Effector CD8-positive, alpha-beta T cell (primary cell): ENCODE data around the gene SERPINA3.
"Not testable (repeated sequence)": the region's sequence is repeated elsewhere in the genome, so short reads cannot be mapped to it uniquely, and the experiment has no call there.

Source experiments
- DNase-seq: peaks from one replicate; lab custom pipeline; 2025; lab: John Stamatoyannopoulos, UW

The SERPINA3 gene

DNA sequence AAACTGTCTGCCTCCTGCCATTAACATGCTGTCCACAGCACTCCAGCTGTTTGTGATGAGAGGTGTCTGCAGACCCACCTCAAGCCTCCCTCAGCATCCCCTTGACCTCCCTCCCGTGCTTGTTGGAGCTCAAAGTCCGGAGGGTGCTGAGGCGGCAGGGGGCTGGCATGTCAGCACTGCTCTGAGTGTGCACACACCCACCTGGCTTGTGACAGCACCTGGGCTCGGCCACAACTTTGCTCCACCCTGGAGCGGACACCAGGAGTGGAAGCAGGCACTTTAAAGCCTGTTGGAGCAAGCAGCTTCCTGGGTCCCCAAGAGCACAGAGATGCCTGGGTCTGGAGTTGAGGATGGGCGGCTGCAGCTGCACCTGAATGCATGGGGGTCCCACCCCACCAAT is 20.9 kb downstream of the SERPINA3 start:
- no peak for DNase-seq

DNA sequence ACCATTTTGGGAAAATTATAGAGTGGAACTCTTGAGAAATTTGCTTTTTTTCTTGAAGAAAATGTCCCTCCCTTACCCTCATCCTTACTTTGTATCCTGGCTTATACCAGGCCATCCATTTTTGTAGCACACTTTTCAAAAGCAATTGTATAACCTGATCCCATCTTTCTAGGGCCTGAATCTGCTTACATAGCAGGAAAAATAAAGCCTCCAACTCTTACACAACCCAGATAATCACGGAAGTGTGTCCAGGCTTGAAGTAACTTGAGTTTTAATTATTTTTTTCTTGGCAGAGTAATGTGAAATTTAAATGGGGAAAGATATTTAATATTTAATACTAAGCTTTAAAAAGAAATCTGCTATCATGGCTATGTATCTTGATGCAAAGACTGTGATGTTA is 23.0 kb downstream of the SERPINA3 start:
- DNase-seq = no peak

DNA sequence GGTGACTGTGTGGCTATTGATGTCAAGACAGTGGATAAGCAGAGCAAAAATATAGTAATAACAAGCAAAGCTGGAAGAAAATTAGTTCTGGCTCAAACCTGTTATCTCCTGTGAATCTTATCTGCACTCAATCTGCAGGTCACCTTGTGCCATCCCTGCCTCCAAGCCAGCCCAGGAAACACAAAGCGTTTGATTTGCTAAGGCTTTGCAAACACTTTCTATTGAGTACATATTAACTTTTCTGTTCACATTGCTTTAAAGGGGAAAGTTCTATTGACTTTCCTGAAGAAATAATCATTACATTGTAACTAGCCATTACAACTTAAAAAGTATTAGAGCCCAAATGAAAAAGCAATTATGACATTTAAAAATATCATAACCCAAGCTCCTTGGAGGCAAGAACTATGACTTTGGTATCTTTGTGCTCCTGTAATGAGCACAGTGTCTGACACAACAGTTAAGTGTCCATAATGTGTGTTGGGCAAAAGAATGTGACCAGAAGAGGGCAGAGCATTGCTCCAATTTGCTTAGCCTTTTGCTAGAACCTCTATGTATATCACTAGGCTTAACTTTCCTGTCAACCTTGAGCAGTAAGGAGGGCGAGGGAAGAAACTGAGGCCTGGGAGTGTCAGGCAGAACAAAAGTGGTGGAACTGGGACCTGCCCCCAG is 24.7 kb downstream of the SERPINA3 start:
- DNase-seq = no peak

DNA sequence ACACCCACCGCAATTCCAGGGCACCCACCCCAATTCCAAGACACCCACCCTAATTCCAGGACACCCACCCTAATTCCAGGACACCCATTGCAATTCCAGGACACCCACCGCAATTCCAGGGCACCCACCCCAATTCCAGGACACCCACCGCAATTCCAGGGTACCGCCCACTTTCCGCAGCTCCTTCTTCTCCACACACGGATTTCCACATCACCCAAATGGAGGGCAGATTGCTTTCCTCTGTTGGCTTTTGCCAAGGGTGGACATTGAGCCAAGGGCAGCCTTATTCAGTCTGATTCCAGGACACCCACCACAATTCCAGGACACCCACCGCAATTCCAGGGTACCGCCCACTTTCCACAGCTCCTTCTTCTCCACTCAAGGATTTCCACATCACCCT is 25.6 kb downstream of the SERPINA3 start:
- not testable (repeated sequence) for DNase-seq

DNA sequence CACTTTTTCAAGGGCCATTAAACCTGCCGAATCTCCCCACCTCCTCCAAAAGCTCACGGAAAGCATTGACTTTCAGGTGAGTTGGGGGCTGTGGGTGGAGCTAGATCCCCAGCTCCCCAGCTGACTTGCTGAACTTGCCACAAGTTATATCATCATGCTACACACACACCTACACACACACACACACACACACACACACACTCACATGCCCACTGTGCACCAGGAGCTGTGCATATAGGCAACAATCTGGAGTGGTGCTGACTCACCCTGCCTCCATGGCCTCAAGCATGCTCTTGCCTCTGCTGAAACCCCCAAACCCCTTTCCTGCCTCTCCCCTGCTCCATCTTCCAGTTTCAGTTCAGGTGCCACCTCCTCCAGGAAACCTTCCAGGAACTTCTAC is 26.1 kb downstream of the SERPINA3 start:
- DNase-seq = no peak

DNA sequence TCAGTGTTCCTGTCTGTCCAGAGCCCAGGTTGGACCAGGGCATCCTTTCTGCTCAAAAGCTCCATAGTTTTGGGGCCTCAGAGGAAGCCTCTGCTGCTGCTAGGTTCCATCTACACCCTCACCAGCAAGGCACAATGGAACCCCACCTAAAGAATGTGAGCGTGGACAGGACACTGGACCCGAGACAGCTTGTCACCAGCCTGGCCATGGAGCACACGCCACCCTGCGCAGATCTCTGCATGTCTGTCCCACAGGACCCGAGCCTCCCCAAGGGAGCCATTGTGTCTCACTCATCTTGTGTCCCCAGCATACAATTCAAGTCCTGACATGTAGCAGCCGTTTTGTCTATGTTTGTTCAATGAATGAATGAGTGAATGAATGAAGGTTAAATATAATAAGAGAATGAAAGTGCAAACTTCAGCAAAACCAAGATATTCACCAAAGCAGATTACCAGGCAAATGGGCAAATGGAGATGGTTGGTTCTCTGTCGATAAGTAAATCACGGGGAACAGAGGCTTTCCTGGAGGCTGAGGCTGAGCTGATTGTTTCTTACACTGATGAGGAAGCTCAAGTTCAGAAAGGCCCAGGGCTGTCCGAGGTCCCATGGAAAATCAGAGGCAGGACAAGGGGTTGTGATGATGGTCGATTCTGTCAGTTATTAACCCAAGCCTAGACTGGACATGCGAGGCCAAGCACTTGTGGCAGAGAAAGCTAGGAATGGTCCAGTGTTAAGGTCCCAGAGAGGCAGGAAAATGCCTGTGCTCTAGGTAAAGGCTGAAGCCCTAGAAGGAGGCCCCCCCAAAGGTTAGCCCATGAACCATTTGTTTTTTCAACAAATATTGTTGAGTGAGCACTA is 27.0 kb downstream of the SERPINA3 start:
- DNase-seq = no peak

DNA sequence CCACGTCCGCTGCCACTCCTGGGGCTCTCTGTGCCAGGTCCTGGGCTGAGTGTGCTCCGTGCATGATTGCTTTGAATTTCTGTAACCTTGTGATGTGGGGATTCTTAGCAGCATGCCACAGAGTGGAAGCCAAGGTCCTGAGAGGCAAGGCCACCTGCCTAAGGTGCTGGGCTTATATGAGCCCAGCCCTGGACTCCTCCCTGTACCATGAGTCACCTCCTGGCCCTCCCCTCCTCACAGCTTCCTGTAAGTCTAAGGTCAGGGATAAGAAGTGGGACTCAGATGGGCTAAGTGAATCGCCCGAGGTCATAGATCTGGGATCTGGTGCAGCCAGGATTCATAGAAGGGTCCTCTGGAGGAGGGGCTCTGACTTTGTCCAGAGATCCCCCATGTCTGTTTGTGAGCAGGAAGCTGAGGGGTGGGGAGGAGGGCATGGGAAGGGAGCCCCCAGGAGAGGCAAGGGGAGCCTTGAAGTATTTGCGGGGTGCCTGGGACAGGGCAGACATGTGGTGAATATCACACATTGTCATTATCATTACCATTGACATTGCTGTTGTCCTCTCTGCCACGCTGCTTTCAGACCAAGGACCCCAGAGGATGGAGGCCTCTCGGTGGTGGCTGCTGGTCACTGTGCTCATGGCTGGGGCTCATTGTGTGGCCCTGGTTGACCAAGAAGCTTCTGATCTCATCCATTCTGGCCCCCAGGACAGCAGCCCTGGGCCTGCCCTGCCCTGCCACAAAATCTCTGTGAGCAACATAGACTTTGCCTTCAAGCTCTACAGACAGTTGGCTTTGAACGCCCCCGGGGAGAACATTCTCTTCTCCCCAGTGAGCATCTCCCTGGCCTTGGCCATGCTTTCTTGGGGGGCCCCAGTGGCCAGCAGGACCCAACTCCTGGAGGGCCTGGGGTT is 28.8 kb downstream of the SERPINA3 start:
- no peak for DNase-seq

DNA sequence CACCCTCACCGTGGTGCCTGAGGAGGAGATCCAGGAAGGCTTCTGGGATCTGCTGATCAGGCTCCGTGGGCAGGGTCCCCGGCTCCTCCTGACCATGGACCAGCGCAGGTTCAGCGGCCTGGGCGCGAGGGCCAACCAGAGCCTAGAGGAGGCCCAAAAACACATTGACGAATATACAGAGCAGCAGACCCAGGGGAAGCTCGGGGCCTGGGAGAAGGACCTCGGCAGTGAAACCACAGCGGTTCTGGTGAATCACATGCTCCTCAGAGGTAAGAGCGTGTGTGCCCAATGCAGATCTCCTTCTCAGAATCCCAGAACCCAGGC is 29.4 kb downstream of the SERPINA3 start:
- no peak for DNase-seq

DNA sequence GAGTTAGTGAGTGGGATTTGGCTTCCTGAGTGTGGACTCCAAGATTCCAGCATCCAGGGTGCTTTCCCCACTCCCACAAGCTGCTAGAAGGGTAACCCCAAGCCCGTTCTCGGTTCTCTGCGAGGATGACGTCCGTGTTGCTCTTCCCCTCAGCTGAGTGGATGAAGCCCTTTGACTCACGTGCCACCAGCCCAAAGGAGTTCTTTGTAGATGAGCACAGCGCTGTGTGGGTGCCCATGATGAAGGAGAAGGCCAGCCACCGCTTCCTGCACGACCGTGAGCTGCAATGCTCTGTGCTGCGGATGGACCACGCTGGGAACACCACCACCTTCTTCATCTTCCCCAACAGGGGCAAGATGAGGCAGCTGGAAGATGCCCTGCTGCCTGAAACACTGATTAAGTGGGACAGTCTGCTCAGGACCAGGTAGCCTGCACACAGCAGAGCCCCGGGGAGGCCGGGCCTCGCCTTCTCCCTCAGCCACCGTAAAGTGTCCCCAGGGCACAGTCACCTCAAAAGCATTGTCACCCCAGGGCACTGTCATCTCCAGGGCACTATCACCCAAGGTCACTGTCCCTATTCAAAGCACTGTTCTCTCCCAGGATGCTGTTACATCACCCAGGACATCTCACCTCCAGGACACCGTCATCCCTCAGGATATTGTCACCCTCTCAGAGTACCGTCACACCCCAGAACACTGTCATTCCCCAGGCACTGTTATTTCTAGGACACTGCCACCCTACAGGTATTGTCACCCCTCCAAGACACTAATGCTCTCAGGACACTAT is 31.3 kb downstream of the SERPINA3 start:
- DNase-seq = no peak

DNA sequence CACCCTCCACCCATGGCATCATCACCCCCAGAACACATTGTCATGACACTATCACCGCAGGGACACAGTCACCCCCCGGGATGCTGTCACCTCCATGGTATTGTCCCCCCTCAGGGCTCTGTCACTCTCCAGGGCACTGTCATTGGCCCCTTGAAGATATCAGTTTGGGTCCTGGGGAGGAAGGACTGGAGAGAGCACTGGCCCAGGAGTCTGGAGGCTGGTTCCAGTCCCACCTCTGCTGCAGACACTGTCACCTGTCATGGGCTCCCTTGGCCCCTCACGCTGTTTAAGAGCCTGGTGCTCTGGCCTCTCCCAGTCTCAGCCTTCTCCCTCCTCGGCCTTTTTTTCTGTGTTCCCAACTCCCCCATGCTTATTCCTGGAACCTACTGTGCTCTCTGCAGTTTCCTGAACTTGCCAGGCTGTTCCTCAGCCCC is 31.9 kb downstream of the SERPINA3 start:
- no peak for DNase-seq

DNA sequence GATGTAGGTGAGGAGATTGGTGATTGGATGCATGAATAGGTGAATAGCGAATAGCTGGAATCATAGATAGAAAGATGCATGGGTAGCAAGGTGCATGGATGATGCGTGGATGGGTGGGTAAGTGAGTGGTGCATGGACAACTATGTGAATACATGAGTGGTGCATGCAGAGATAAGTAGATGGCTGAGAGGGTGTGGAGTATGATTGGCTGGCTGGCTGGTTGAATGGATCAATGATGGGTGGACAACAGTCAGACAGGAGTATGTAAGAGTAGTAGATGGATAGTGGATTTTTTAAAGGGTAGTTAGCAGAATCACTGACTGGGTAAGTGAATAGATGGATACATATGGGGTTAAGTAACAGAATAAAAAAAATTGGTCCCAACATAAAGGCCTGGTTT is 33.9 kb downstream of the SERPINA3 start:
- no peak for DNase-seq

DNA sequence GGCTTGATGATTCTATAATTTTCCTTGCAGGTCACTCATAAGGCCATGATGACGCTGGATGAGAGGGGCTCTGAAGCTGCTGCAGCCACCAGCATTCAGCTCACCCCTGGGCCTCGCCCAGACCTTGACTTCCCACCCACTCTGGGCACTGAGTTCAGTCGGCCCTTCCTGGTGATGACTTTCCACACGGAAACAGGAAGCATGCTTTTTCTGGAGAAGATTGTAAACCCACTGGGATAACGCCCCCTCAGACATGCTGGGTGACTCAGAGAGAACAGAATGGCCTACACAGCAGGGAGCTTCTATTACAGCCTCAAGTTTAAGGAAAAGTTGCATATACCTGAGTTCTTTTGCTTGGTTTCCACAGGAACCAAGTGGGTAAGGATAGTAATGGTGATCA is 34.3 kb downstream of the SERPINA3 start:
- no peak for DNase-seq

DNA sequence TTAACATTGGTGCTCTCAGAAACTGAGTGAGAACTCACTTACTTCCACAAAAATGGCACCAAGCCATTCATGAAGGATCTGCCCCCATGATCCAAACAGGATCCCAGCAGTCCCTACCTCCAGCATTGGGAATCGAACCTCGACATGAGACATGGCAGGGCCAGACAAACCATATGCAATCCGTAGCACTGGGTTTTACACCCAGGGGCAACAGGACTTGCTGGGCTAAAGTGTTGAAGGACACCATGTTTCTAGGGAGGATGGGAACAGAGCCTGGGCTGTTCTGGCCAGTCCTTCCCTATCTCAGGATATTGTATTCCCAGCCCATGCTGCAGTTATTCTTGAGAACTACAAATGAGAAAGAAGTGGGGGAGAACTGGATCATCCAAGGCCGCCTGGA is 36.6 kb downstream of the SERPINA3 start:
- DNase-seq = no peak

DNA sequence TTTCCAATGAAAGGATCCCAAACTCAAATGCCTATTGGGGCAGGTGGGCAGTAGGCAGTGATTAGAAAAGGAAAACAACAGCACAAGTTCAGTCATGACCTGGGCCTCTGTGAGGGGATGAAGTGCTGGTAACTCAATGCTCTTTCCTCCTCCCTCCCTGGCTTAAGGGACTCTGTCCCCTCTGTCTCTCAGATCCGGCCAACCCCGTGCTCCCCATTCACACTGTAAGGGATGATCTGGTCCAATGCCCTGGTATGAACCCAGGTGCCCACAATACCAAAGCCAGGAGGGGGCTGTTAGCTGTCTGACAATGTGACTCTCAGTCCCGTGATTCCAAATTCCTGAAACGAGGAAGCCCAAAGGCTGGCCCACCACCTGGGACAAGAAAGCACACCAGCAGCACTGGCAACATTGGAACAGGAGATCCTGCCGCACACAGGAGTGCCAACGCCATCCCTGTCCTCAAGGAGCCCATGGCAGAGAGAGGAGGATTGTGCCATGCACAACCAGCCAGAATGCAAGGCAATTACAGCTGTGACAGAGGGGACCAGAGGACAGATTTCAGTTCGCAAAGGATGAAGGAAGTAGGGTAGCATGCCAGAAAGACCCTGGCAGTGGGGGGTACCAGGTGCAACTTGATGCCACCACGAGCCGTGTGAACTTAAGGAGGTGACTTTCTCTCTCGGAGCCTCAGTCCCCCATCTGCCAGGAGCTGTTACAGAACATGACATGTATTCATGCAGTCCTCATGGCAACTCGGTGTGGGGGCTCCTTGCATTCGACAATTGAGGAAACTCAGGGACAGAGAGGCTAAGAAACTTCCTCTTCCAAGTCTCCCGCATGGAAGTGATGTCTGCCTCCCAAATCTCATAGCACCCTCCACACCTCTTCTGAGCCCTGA is 37.6 kb downstream of the SERPINA3 start:
- DNase-seq = no peak

DNA sequence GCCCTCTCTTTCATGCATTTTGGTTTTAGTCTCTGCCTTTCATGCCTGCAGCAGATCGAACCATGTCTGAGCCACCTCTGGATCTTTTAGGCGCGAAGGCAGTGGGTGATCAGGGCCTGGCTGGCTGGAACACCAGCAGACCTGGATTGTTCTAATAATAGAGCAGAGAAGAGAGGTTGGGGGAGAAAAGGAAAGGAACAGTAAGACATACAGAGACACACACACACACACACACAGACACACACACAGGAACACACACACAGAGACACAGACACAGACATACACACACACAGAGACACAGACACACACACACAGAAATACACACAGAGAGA is 38.2 kb downstream of the SERPINA3 start:
- DNase-seq = no peak

DNA sequence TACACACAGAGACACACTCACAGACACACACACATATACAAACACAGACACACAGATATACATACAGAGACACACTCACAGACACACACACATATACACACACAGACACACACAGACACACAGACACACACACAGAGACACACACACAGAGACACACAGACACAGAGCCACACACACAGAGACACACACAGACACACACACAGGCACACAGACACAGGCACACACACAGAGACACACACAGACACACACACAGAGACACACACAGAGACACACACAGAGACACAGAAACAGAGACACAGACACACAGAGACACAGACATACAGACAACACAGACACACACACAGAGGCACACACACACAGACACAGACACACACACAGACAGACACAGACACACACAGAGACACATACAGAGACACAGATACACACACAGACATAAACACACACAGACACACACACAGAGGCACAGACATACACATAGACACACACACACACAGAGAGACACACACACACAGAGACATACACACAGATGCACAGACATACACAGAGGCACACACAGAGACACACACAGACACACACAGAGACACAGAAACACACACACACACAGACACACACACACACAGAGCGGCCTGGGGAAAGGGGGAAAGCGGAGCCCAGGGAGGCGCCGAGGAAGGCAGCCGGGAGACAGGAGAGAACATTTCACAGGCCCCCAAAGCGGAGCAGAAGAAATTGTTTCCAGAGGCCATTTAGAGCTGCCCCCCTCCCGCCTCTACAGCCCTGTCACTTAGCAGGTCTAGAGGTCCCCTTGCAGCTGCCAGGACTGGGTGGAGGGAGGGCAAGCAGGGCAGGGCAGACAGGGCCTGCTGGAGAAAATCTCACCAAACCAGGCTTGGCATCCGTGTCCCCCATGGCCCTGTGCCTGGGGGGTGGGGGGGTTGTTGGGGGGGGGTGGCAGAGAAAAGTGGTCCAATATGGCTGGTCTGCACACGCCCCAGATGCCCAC is 38.9 kb downstream of the SERPINA3 start:
- DNase-seq = no peak

DNA sequence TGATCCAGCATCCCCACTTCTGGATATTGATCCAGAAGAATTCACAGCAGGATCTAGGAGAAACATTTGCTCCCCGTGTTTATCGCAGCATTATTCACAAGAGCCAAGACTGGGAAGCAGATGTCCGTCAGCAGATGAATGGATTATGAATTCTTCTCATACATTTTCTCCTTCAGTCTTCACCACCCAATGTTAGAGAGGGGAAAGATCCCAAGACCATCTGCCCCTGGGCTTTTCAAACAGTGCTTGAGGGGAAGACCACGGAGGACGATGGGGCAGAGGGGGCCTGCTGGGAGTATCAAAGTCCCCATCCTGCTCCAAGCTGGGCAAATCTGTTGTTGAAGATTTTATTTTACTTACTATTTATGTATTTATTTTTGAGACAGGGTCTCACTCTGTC is 41.1 kb downstream of the SERPINA3 start:
- no peak for DNase-seq

DNA sequence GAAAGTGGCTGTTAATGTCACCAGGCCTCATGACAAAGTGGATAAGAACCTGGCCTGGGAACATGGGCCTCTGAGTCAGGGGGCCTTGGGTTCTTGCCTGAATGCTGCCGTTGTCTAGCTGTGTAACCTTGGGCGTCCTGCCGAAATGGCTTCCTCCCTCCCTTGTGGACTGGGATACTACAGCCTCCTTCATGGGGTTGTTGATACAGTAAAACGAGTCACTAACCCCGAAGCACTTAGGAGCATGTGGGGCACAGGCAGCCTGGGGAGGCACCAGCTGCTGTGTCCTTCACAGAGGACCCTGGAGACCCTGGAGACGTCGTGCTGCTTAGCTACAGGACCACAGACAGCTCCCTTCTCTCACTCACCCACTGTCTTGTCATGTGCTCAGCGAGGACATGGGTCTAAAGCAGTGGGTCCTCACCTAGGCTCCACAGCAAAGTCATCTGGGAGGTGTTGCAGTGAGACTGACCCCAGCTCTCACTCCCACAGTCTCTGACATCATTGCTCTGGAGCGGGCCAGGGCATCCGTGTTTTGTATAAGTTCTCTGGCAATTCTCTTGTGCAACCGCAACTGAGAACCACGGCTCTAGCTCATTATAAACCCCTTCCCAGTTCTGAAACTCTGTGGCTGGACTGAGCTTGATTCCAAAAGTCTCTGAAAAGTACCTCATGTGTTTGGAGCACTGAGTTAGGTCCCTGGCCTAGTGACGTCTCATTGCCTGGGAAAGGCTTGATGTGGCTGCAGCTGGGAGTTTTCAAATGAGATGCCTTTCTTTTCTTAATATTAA is 42.1 kb downstream of the SERPINA3 start:
- DNase-seq = no peak
